ENCODE measurements around the gene TRMT2A. TPM values are rescaled to one million over a fixed set of nuclear protein-coding genes. Genes with fewer than 3 reads are reported as not detected.

Gene TRMT2A
- polyA plus RNA-seq = 3.2 and 6.7 TPM in 2 replicates

GRCh38 chr22:20116951-20117632 is at the start of gene TRMT2A:
Gene TRMT2A (minus strand): TSS chr22:20117226. CDS start chr22:20116906, 320 bp downstream.

DNA sequence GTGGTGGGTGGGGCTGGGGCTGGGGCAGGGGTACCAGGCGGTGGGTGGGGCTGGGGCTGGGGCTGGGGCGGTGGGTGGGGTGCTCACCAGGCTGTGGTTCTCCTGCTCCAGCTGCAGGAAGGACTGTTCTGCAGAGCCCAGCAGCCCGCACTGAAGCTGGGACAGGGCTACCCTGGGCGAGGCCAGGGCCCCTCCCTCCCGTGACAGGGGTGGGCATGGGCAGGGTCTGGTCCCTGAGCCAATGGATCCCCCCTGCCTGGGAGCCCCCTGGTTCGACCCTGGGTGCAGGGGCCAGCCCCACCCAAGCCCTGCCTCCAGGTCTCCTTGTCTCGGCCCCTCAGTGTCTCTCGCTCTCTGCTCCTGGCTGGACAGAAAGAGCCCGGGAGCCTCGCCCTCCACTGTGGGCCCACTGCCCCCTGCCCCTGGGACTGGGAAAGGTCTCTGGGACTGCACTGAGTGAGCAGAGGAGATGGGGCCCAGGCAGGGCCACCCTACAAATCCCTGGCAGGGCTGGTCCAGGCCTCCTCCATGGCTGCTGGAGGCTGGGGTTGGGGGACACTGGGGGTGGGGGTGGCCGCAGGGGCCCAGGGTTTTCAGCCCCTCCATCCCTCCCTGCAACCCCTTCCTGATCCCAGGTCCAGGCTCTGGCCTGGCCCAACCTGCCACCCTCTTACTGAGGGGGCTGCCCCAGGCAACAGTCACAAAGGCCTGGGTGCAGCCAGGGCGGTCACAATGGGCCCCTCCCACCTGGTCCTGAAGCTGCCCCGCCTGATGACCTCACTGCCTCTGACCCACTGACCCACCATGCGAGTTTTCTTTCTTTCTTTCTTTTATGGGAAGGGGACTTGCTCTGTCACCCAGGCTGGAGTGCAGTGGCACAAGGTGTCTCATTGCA is 33.6 kb upstream of the TRMT2A start, which contains the start of gene CCDC188:
TSS of gene CCDC188 (minus strand) at position 675 of the 895 bp plus-strand sequence. CDS start at position 606, 69 bp downstream.

DNA sequence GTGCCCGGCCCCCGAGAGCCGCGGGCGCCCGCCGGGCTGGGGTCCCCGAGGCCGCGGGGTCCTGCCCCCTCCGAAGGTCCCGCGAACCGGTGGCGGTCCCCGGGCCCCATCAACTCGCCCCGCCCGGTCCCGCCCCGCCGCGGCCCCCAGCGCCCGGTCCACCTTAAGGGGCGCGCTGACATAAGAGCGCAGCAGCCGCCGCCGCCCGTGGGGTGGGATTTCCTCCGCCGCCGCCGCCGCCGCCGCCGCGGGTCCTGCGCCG is 14.5 kb upstream of the TRMT2A start, which contains the start of gene ZDHHC8:
TSS of gene ZDHHC8 (plus strand) at position 208 of the 262 bp plus-strand sequence. CDS start 144 bp downstream, outside the sequence.

GRCh38 chr22:20115691-20116375 is 1.2 kb downstream of the TRMT2A start, which contains the start of gene RANBP1:
Gene RANBP1 (plus strand): TSS chr22:20116104. CDS start chr22:20116185, 81 bp downstream.

GRCh38 chr22:20079745-20080444 is 37.1 kb downstream of the TRMT2A start, which contains the start of gene DGCR8:
Gene DGCR8 (plus strand): TSS chr22:20080241. CDS start chr22:20085964, 5,723 bp downstream.

Other genes with a start within 250 kb of the TRMT2A start
- gene COMT, start 175.5 kb downstream of the TRMT2A start, polyA plus RNA-seq = 20.3 and 38.5 TPM in 2 replicates
- 0.83 and 1.7 TPM in 2 replicates for gene TXNRD2, start 175.4 kb downstream of the TRMT2A start, polyA plus RNA-seq
- 0.25 and 0.89 TPM in 2 replicates for gene ARVCF, start 100.4 kb downstream of the TRMT2A start, polyA plus RNA-seq
- 5.4 and 9.0 TPM in 2 replicates for gene TANGO2, start 96.1 kb downstream of the TRMT2A start, polyA plus RNA-seq
- 2.0 and 4.5 TPM in 2 replicates for gene DGCR8, start 37.0 kb downstream of the TRMT2A start, polyA plus RNA-seq
- gene RANBP1, start 1.1 kb downstream of the TRMT2A start, polyA plus RNA-seq = 42.3 and 68.2 TPM in 2 replicates
- gene ZDHHC8, start 14.6 kb upstream of the TRMT2A start, polyA plus RNA-seq = 0.66 and 0.77 TPM in 2 replicates
- gene CCDC188, start 33.8 kb upstream of the TRMT2A start, polyA plus RNA-seq = not detected in 2 replicates
- gene RTN4R, start 151.1 kb upstream of the TRMT2A start, polyA plus RNA-seq = 0.48 and 2.7 TPM in 2 replicates
- gene DGCR6L, start 202.8 kb upstream of the TRMT2A start, polyA plus RNA-seq = 8.5 and 13.6 TPM in 2 replicates

Data from Purkinje cell (primary cell).